ENCODE results near the gene B9D1.

Gene B9D1

GRCh38 chr17:19317359-19318095, 45.0 kb downstream of the B9D1 start:
- DNase-seq, result peak; percentile 23

- DNase-seq, result no peak
Observed at GRCh38 chr17:19316761-19317358, 45.7 kb downstream of the B9D1 start.

GRCh38 chr17:19315104-19315503, 47.4 kb downstream of the B9D1 start:
- DNase-seq, result no peak

- no peak for DNase-seq
Observed at GRCh38 chr17:19313746-19314651, 48.5 kb downstream of the B9D1 start.

- no peak for DNase-seq
Observed at GRCh38 chr17:19313066-19313745, 49.3 kb downstream of the B9D1 start.

- no peak for DNase-seq
Observed at GRCh38 chr17:19312406-19312805, 50.1 kb downstream of the B9D1 start.

- no peak for DNase-seq
Observed at GRCh38 chr17:19311421-19312215, 50.9 kb downstream of the B9D1 start.

GRCh38 chr17:19311016-19311415, 51.5 kb downstream of the B9D1 start:
- DNase-seq, result no peak

GRCh38 chr17:19310151-19310550, 52.4 kb downstream of the B9D1 start:
- no peak for DNase-seq

GRCh38 chr17:19309701-19310100, 52.8 kb downstream of the B9D1 start:
- no peak for DNase-seq

- no peak for DNase-seq
Observed at GRCh38 chr17:19308398-19308797, 54.1 kb downstream of the B9D1 start.

- no peak for DNase-seq
Observed at GRCh38 chr17:19307521-19307920, 55.0 kb downstream of the B9D1 start.

GRCh38 chr17:19306160-19307111, 56.1 kb downstream of the B9D1 start:
- no peak for DNase-seq

- no peak for DNase-seq
Observed at GRCh38 chr17:19305761-19306159, 56.8 kb downstream of the B9D1 start.

- no peak for DNase-seq
Observed at GRCh38 chr17:19305256-19305655, 57.3 kb downstream of the B9D1 start.

- no peak for DNase-seq
Observed at GRCh38 chr17:19304751-19305150, 57.8 kb downstream of the B9D1 start.

- no peak for DNase-seq
Observed at GRCh38 chr17:19304209-19304608, 58.3 kb downstream of the B9D1 start.

GRCh38 chr17:19303367-19303776, 59.2 kb downstream of the B9D1 start:
- no peak for DNase-seq

- DNase-seq, result no peak
Observed at GRCh38 chr17:19302791-19303331, 59.7 kb downstream of the B9D1 start.

- no peak for DNase-seq
Observed at GRCh38 chr17:19301973-19302372, 60.5 kb downstream of the B9D1 start.

Measured in amniotic stem cell (primary cell).